ENCODE results near the gene TMEM30B.

DNA sequence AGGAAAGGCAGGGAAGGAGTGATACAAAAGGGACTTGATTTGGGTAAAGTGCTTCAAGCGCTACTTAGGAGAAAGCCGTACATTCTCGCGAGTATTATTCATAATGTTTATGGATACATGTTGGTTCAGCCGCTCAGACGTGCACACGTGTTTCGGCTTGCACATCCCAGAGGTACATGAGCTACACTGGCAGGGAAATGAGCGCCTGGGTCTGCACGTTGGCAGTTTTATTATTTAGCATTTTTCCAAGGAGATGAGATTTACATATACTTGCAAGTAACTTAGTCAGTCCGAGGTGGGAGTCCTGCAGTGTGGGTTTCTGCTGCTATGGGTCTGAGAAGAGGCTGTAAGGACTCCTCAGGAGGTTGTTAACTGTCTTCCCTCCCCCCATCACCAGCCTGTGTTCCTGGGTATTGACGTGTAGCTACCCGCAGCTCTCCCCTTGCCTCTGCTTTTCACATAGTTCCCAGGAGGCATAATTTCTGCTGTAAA, 41.7 kb upstream of the TMEM30B start:
- TF ChIP-seq TCF7L2 (IDR thresholded peaks at IDR 0.05; ENCODE audit: borderline replicate concordance, low read depth, low read length) (no peak), YY1 (tag by site-specific recombination; IDR thresholded peaks at IDR 0.05) (no peak), ZNF311 (tag by site-specific recombination; IDR thresholded peaks at IDR 0.05; ENCODE audit: borderline replicate concordance) (no peak), MYNN (tag by site-specific recombination; IDR thresholded peaks at IDR 0.05; ENCODE audit: borderline replicate concordance) (no peak), REPIN1 (tag by site-specific recombination; IDR thresholded peaks at IDR 0.05; ENCODE audit: low read depth) (no peak), ZXDB (tag by site-specific recombination; IDR thresholded peaks at IDR 0.05) (no peak), ZSCAN16 (tag by site-specific recombination; IDR thresholded peaks at IDR 0.05) (no peak)
- TF ChIP-seq, protein P1, sequence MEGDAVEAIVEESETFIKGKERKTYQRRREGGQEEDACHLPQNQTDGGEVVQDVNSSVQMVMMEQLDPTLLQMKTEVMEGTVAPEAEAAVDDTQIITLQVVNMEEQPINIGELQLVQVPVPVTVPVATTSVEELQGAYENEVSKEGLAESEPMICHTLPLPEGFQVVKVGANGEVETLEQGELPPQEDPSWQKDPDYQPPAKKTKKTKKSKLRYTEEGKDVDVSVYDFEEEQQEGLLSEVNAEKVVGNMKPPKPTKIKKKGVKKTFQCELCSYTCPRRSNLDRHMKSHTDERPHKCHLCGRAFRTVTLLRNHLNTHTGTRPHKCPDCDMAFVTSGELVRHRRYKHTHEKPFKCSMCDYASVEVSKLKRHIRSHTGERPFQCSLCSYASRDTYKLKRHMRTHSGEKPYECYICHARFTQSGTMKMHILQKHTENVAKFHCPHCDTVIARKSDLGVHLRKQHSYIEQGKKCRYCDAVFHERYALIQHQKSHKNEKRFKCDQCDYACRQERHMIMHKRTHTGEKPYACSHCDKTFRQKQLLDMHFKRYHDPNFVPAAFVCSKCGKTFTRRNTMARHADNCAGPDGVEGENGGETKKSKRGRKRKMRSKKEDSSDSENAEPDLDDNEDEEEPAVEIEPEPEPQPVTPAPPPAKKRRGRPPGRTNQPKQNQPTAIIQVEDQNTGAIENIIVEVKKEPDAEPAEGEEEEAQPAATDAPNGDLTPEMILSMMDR (tag by site-specific recombination; IDR thresholded peaks at IDR 0.05) = no peak
